ENCODE results near the gene DHRS1.
A peak's percentile ranks its signal among the peaks of the same experiment; 100 is the strongest.

The DHRS1 gene

DNA sequence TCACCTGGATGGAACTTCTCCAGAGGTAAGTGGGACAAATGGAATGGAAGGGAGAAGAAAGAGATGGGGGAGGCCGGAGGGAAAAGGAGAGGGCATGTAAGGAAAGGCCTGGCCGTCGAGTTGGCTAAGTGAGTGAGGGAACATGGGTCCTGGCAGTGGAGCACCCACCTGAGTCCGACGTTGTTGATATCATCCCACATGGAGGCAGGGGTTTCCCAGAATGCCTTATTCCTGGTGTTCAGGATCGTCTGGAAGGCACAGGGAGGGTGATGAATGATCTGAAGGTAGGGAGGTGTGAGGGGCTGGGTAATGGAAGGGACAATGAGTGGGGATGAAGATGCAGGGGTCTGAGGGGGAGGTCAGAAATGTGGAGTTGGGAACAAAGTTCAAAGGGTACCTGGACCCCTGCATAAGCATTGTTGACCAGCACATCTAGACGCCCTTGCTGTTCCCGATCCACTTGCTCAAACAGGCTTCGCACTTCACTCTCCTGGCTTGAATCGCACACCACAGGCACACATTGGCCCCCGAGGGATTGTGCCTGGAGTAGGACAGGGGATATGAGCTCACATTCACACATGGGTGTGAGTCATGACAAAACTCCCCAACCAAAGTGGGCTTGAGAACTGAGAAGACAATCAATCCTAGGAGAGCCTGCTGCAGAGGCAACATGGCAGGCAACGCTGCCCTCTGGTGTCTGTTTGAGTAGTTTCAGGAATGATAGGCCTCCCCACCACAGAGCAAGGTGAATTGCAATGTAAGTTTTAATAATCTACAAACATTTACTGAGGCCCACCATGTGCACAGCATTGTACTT lies 3.0 kb downstream of the DHRS1 start (continued):
- TF ChIP-seq ZNF549 (tag by site-specific recombination; IDR thresholded peaks at IDR 0.05) (no peak), ZBTB21 (tag by site-specific recombination; IDR thresholded peaks at IDR 0.05) (peak; percentile 71), ZNF19 (tag by site-specific recombination; IDR thresholded peaks at IDR 0.05; ENCODE audit: low read depth) (no peak), ZNF335 (tag by site-specific recombination; conservative IDR thresholded peaks at IDR 0.05) (peak; percentile 47), ZNF37A (tag by site-specific recombination; IDR thresholded peaks at IDR 0.05) (no peak), SP7 (tag by site-specific recombination; IDR thresholded peaks at IDR 0.05) (peak; percentile 43; the same call in 1 of the 2 replicates), ZNF266 (tag by site-specific recombination; IDR thresholded peaks at IDR 0.05; ENCODE audit: low read depth) (no peak), ZNF701 (tag by site-specific recombination; IDR thresholded peaks at IDR 0.05) (no peak), ZNF707 (tag by site-specific recombination; IDR thresholded peaks at IDR 0.05) (no peak), ZNF600 (tag by site-specific recombination; IDR thresholded peaks at IDR 0.05) (peak; percentile 66), GLIS1 (tag by site-specific recombination; IDR thresholded peaks at IDR 0.05) (peak; percentile 59; the same call in 1 of the 2 replicates), GLI2 (tag by site-specific recombination; IDR thresholded peaks at IDR 0.05; ENCODE audit: borderline replicate concordance, low read depth) (no peak), ZNF658 (tag by site-specific recombination; IDR thresholded peaks at IDR 0.05) (no peak), BCL11A (tag by site-specific recombination; IDR thresholded peaks at IDR 0.05; ENCODE audit: low read depth) (no peak), MZF1 (tag by site-specific recombination; IDR thresholded peaks at IDR 0.05; ENCODE audit: borderline replicate concordance) (no peak), ZNF112 (tag by site-specific recombination; IDR thresholded peaks at IDR 0.05) (no peak), GLIS2 (tag by site-specific recombination; IDR thresholded peaks at IDR 0.05) (peak; percentile 36), ZNF274 (IDR thresholded peaks at IDR 0.05; ENCODE audit: low read length) (no peak), ZNF274 (tag by site-specific recombination; IDR thresholded peaks at IDR 0.05; ENCODE audit: borderline replicate concordance) (no peak), ZFP69B (tag by site-specific recombination; IDR thresholded peaks at IDR 0.05) (0 out of 2 replicates have a peak, but pooled peaks have one; percentile 15), ZNF555 (tag by site-specific recombination; conservative IDR thresholded peaks at IDR 0.05) (no peak), ZBTB17 (tag by site-specific recombination; IDR thresholded peaks at IDR 0.05) (peak; percentile 63), PRDM1 (tag by site-specific recombination; IDR thresholded peaks at IDR 0.05) (no peak), ZNF629 (tag by site-specific recombination; IDR thresholded peaks at IDR 0.05) (peak; percentile 91), ZNF292 (tag by site-specific recombination; IDR thresholded peaks at IDR 0.05; ENCODE audit: borderline replicate concordance, low read depth) (peak; percentile 7; the same call in 1 of the 2 replicates), BCL6B (tag by site-specific recombination; IDR thresholded peaks at IDR 0.05) (no peak), ZBTB20 (tag by site-specific recombination; IDR thresholded peaks at IDR 0.05) (peak; percentile 30; the same call in 1 of the 2 replicates), ZNF302 (tag by site-specific recombination; IDR thresholded peaks at IDR 0.05; ENCODE audit: low read depth) (no peak), ZNF530 (tag by site-specific recombination; IDR thresholded peaks at IDR 0.05; ENCODE audit: low read depth) (no peak)
- TF ChIP-seq, protein P1, sequence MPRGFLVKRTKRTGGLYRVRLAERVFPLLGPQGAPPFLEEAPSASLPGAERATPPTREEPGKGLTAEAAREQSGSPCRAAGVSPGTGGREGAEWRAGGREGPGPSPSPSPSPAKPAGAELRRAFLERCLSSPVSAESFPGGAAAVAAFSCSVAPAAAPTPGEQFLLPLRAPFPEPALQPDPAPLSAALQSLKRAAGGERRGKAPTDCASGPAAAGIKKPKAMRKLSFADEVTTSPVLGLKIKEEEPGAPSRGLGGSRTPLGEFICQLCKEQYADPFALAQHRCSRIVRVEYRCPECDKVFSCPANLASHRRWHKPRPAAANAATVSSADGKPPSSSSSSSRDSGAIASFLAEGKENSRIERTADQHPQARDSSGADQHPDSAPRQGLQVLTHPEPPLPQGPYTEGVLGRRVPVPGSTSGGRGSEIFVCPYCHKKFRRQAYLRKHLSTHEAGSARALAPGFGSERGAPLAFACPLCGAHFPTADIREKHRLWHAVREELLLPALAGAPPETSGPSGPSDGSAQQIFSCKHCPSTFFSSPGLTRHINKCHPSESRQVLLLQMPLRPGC (tag by site-specific recombination; IDR thresholded peaks at IDR 0.05) = no peak
- TF ChIP-seq, protein P2, sequence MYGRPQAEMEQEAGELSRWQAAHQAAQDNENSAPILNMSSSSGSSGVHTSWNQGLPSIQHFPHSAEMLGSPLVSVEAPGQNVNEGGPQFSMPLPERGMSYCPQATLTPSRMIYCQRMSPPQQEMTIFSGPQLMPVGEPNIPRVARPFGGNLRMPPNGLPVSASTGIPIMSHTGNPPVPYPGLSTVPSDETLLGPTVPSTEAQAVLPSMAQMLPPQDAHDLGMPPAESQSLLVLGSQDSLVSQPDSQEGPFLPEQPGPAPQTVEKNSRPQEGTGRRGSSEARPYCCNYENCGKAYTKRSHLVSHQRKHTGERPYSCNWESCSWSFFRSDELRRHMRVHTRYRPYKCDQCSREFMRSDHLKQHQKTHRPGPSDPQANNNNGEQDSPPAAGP (tag by site-specific recombination; IDR thresholded peaks at IDR 0.05) = peak; percentile 31; the same call in 1 of the 2 replicates
- TF ChIP-seq, protein P3, sequence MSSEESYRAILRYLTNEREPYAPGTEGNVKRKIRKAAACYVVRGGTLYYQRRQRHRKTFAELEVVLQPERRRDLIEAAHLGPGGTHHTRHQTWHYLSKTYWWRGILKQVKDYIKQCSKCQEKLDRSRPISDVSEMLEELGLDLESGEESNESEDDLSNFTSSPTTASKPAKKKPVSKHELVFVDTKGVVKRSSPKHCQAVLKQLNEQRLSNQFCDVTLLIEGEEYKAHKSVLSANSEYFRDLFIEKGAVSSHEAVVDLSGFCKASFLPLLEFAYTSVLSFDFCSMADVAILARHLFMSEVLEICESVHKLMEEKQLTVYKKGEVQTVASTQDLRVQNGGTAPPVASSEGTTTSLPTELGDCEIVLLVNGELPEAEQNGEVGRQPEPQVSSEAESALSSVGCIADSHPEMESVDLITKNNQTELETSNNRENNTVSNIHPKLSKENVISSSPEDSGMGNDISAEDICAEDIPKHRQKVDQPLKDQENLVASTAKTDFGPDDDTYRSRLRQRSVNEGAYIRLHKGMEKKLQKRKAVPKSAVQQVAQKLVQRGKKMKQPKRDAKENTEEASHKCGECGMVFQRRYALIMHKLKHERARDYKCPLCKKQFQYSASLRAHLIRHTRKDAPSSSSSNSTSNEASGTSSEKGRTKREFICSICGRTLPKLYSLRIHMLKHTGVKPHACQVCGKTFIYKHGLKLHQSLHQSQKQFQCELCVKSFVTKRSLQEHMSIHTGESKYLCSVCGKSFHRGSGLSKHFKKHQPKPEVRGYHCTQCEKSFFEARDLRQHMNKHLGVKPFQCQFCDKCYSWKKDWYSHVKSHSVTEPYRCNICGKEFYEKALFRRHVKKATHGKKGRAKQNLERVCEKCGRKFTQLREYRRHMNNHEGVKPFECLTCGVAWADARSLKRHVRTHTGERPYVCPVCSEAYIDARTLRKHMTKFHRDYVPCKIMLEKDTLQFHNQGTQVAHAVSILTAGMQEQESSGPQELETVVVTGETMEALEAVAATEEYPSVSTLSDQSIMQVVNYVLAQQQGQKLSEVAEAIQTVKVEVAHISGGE (tag by site-specific recombination; conservative IDR thresholded peaks at IDR 0.05; ENCODE audit: low read depth) = no peak

All from HEK293 (cell line).